ENCODE measurements around the gene LIPT1.

DNA sequence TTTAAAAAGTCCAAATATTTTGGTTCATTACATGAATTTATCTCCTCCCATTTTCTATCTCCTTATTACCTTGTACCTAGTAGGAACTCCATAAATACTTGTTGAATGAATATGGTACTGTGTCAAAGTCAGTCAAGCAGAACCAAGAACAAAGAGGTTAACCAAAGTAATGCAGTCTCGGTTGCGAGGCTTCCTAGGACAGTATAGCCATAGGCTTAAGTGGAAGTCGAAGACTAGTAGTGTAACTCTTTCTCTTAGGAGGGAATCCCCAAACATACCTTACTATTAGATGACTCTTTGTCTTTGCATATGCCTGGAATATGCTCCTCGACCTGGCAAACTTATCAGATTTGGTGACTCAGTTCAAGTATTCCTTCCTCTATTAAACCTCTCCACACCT, 4.8 kb downstream of the LIPT1 start:
- TF ChIP-seq, protein P1, sequence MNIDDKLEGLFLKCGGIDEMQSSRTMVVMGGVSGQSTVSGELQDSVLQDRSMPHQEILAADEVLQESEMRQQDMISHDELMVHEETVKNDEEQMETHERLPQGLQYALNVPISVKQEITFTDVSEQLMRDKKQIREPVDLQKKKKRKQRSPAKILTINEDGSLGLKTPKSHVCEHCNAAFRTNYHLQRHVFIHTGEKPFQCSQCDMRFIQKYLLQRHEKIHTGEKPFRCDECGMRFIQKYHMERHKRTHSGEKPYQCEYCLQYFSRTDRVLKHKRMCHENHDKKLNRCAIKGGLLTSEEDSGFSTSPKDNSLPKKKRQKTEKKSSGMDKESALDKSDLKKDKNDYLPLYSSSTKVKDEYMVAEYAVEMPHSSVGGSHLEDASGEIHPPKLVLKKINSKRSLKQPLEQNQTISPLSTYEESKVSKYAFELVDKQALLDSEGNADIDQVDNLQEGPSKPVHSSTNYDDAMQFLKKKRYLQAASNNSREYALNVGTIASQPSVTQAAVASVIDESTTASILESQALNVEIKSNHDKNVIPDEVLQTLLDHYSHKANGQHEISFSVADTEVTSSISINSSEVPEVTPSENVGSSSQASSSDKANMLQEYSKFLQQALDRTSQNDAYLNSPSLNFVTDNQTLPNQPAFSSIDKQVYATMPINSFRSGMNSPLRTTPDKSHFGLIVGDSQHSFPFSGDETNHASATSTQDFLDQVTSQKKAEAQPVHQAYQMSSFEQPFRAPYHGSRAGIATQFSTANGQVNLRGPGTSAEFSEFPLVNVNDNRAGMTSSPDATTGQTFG (tag by site-specific recombination; IDR thresholded peaks at IDR 0.05; ENCODE audit: borderline replicate concordance), result no peak
- TF ChIP-seq, protein P2, sequence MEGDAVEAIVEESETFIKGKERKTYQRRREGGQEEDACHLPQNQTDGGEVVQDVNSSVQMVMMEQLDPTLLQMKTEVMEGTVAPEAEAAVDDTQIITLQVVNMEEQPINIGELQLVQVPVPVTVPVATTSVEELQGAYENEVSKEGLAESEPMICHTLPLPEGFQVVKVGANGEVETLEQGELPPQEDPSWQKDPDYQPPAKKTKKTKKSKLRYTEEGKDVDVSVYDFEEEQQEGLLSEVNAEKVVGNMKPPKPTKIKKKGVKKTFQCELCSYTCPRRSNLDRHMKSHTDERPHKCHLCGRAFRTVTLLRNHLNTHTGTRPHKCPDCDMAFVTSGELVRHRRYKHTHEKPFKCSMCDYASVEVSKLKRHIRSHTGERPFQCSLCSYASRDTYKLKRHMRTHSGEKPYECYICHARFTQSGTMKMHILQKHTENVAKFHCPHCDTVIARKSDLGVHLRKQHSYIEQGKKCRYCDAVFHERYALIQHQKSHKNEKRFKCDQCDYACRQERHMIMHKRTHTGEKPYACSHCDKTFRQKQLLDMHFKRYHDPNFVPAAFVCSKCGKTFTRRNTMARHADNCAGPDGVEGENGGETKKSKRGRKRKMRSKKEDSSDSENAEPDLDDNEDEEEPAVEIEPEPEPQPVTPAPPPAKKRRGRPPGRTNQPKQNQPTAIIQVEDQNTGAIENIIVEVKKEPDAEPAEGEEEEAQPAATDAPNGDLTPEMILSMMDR (tag by site-specific recombination; IDR thresholded peaks at IDR 0.05), result no peak
- TF ChIP-seq ZNF610 (tag by site-specific recombination; IDR thresholded peaks at IDR 0.05; ENCODE audit: borderline replicate concordance), result no peak
- TF ChIP-seq, protein P3, sequence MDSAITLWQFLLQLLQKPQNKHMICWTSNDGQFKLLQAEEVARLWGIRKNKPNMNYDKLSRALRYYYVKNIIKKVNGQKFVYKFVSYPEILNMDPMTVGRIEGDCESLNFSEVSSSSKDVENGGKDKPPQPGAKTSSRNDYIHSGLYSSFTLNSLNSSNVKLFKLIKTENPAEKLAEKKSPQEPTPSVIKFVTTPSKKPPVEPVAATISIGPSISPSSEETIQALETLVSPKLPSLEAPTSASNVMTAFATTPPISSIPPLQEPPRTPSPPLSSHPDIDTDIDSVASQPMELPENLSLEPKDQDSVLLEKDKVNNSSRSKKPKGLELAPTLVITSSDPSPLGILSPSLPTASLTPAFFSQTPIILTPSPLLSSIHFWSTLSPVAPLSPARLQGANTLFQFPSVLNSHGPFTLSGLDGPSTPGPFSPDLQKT (IDR thresholded peaks at IDR 0.05; ENCODE audit: borderline replicate concordance, low read depth, low read length), result no peak
- TF ChIP-seq, protein P4, sequence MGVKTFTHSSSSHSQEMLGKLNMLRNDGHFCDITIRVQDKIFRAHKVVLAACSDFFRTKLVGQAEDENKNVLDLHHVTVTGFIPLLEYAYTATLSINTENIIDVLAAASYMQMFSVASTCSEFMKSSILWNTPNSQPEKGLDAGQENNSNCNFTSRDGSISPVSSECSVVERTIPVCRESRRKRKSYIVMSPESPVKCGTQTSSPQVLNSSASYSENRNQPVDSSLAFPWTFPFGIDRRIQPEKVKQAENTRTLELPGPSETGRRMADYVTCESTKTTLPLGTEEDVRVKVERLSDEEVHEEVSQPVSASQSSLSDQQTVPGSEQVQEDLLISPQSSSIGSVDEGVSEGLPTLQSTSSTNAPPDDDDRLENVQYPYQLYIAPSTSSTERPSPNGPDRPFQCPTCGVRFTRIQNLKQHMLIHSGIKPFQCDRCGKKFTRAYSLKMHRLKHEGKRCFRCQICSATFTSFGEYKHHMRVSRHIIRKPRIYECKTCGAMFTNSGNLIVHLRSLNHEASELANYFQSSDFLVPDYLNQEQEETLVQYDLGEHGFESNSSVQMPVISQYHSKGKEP (tag by site-specific recombination; IDR thresholded peaks at IDR 0.05), result no peak
- TF ChIP-seq, protein P5, sequence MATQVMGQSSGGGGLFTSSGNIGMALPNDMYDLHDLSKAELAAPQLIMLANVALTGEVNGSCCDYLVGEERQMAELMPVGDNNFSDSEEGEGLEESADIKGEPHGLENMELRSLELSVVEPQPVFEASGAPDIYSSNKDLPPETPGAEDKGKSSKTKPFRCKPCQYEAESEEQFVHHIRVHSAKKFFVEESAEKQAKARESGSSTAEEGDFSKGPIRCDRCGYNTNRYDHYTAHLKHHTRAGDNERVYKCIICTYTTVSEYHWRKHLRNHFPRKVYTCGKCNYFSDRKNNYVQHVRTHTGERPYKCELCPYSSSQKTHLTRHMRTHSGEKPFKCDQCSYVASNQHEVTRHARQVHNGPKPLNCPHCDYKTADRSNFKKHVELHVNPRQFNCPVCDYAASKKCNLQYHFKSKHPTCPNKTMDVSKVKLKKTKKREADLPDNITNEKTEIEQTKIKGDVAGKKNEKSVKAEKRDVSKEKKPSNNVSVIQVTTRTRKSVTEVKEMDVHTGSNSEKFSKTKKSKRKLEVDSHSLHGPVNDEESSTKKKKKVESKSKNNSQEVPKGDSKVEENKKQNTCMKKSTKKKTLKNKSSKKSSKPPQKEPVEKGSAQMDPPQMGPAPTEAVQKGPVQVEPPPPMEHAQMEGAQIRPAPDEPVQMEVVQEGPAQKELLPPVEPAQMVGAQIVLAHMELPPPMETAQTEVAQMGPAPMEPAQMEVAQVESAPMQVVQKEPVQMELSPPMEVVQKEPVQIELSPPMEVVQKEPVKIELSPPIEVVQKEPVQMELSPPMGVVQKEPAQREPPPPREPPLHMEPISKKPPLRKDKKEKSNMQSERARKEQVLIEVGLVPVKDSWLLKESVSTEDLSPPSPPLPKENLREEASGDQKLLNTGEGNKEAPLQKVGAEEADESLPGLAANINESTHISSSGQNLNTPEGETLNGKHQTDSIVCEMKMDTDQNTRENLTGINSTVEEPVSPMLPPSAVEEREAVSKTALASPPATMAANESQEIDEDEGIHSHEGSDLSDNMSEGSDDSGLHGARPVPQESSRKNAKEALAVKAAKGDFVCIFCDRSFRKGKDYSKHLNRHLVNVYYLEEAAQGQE (tag by site-specific recombination; IDR thresholded peaks at IDR 0.05), result no peak
- no peak for TF ChIP-seq ZNF239 (tag by site-specific recombination; IDR thresholded peaks at IDR 0.05)
- no peak for TF ChIP-seq ZNF548 (tag by site-specific recombination; IDR thresholded peaks at IDR 0.05)
- TF ChIP-seq, protein P6, sequence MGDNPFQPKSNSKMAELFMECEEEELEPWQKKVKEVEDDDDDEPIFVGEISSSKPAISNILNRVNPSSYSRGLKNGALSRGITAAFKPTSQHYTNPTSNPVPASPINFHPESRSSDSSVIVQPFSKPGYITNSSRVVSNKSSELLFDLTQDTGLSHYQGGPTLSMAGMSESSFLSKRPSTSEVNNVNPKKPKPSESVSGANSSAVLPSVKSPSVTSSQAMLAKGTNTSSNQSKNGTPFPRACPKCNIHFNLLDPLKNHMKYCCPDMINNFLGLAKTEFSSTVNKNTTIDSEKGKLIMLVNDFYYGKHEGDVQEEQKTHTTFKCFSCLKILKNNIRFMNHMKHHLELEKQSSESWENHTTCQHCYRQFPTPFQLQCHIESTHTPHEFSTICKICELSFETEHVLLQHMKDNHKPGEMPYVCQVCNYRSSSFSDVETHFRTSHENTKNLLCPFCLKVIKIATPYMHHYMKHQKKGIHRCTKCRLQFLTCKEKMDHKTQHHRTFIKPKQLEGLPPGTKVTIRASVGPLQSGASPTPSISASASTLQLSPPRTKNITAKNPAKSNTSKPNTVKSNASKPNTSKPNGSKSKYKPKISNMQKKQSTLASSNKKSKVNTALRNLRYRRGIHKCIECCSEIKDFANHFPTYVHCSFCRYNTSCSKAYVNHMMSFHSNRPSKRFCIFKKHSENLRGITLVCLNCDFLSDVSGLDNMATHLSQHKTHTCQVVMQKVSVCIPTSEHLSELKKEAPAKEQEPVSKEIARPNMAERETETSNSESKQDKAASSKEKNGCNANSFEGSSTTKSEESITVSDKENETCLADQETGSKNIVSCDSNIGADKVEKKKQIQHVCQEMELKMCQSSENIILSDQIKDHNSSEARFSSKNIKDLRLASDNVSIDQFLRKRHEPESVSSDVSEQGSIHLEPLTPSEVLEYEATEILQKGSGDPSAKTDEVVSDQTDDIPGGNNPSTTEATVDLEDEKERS (tag by site-specific recombination; IDR thresholded peaks at IDR 0.05), result no peak
- TF ChIP-seq ZNF175 (tag by site-specific recombination; IDR thresholded peaks at IDR 0.05), result no peak
- TF ChIP-seq KLF16 (tag by site-specific recombination; IDR thresholded peaks at IDR 0.05), result no peak

Measured in HEK293 (cell line).